ENCODE data around the gene LLGL2. TPM values are rescaled to one million over a fixed set of nuclear protein-coding genes. Genes with fewer than 3 reads are reported as not detected.

Gene LLGL2
- total RNA-seq, 1 donor from 2014 or later, result 14.8 TPM

DNA sequence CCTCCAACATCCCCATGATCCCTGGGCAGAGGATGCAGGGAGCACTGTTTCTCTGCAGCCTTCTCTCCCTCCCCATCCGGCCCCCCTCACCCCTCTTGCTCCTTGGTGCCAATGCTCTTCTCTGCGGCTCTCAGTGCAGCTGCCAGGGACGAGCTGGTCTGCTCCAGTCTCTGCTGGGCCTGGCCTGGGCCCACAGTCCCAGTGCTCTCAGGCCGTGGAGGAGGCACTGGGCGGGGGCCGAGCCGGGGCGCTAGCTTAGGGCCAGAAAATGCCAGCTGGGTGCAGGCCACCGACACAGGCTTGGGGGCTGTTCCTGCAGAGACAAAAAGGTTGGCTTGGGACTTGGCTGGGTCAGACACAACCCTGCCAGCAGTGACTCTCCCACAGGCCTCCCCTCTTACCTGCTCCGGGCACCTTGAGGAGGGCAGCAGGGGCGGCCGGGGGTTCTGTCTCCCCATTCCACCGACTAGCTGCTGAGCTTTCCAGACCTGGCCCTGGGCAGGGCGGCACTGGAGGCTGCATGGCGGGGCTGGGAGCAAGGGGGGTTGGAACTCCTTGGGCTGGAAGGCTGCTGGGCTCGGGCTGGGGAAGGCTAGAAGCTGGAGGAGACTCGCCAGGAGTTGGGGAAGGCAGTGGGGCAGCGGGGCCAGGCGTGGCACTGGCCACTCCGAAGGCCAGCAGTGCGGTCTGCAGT lies 24.0 kb upstream of the LLGL2 start:
- FAIRE-seq (no peak), DNase-seq (ENCODE audit: low read depth) (no peak)
- no peaks in the 10 kb centered on the region for H3K27me3 Mint-ChIP-seq (ENCODE audit: low read depth, unreplicated experiment)
- Histone ChIP-seq H3K9ac (ENCODE audit: low read length) (no peak overlapping the region), H3K79me2 (ENCODE audit: insufficient read depth, low read length) (no peaks in the 10 kb centered on the region), H3K36me3 (ENCODE audit: insufficient read depth, low read length) (peaks cover 2% of the 10 kb centered on the region), H3K9me3 (ENCODE audit: insufficient read depth, low read depth, low read length) (no peaks in the 10 kb centered on the region), H3K27me3 (ENCODE audit: insufficient read depth, low read length) (no peaks in the 10 kb centered on the region), H3K27ac (ENCODE audit: low read depth, low read length) (no peak overlapping the region), H3K4me2 (ENCODE audit: low read length) (no peak overlapping the region), H4K20me1 (ENCODE audit: insufficient read depth, low read length) (no peaks in the 10 kb centered on the region), H2AFZ (ENCODE audit: low read depth, low read length) (no peak overlapping the region), H3K4me3 (ENCODE audit: insufficient read depth, low read depth, low read length) (no peak overlapping the region), H3K4me1 (ENCODE audit: insufficient read depth, low read length) (no peaks in the 10 kb centered on the region)
- H3K4me1 Mint-ChIP-seq (ENCODE audit: low read depth, unreplicated experiment), result no peaks in the 10 kb centered on the region
- peaks cover 11% of the 10 kb centered on the region for H3K36me3 Mint-ChIP-seq (ENCODE audit: low read depth, unreplicated experiment)
- H3K9me3 Mint-ChIP-seq (ENCODE audit: unreplicated experiment), result no peaks in the 10 kb centered on the region
- H3K4me3 Mint-ChIP-seq (ENCODE audit: unreplicated experiment), result no peak overlapping the region
- TF ChIP-seq, protein P1, sequence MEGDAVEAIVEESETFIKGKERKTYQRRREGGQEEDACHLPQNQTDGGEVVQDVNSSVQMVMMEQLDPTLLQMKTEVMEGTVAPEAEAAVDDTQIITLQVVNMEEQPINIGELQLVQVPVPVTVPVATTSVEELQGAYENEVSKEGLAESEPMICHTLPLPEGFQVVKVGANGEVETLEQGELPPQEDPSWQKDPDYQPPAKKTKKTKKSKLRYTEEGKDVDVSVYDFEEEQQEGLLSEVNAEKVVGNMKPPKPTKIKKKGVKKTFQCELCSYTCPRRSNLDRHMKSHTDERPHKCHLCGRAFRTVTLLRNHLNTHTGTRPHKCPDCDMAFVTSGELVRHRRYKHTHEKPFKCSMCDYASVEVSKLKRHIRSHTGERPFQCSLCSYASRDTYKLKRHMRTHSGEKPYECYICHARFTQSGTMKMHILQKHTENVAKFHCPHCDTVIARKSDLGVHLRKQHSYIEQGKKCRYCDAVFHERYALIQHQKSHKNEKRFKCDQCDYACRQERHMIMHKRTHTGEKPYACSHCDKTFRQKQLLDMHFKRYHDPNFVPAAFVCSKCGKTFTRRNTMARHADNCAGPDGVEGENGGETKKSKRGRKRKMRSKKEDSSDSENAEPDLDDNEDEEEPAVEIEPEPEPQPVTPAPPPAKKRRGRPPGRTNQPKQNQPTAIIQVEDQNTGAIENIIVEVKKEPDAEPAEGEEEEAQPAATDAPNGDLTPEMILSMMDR (IDR thresholded peaks at IDR 0.05; ENCODE audit: insufficient read depth, low read depth, low read length), result no peak
- TF ChIP-seq EZH2 (IDR thresholded peaks at IDR 0.05; ENCODE audit: insufficient read depth, low read length), result no peak
- no peak overlapping the region for H3K27ac Mint-ChIP-seq (ENCODE audit: unreplicated experiment)

DNA sequence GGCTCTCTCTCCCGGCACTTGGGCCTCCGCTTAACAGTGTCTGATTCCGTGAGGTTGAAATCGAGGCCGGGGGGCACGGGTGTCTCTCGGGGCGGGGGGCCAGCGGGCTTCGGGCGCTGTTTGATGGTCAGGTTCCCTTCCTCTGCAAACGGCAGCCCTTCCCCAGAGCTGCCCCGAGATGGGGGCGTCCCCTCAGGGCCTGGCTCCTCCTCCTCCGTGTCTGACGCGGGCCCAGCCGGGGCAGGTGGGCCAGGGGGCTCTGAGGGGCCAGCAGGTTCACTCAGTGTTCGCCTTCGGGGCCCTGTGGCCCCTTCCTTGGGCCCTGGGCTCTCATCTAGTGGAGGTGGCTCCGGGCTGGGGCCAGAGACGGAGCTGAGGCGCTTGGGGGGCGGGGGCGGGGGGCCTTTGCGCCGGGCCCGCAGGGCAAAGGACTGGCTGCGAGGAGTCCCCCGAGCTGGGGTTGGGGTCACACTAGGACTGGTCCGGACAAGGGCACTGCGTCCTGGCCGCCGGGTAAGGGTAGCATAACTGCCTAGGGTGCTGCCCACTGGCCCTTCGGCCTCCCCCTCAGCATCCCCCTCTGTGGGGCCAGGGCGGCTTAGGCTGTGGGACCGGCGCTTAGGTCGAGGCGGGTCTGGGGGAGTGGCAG lies 23.3 kb upstream of the LLGL2 start:
- H3K36me3 Mint-ChIP-seq (ENCODE audit: low read depth, unreplicated experiment), result peaks cover 8% of the 10 kb centered on the region
- H3K4me1 Mint-ChIP-seq (ENCODE audit: low read depth, unreplicated experiment), result no peaks in the 10 kb centered on the region
- no peaks in the 10 kb centered on the region for H3K9me3 ChIP-seq (ENCODE audit: insufficient read depth, low read depth, low read length)
- FAIRE-seq (no peak), DNase-seq (ENCODE audit: low read depth) (no peak)
- H3K4me3 Mint-ChIP-seq (ENCODE audit: unreplicated experiment), result no peak overlapping the region
- H3K27me3 Mint-ChIP-seq (ENCODE audit: low read depth, unreplicated experiment), result no peaks in the 10 kb centered on the region
- TF ChIP-seq, protein P1 (IDR thresholded peaks at IDR 0.05; ENCODE audit: insufficient read depth, low read depth, low read length), result no peak
- no peak for TF ChIP-seq EZH2 (IDR thresholded peaks at IDR 0.05; ENCODE audit: insufficient read depth, low read length)
- H3K9me3 Mint-ChIP-seq (ENCODE audit: unreplicated experiment), result no peaks in the 10 kb centered on the region
- no peak overlapping the region for H3K4me3 ChIP-seq (ENCODE audit: insufficient read depth, low read depth, low read length)
- no peaks in the 10 kb centered on the region for H3K79me2 ChIP-seq (ENCODE audit: insufficient read depth, low read length)
- no peaks in the 10 kb centered on the region for H3K36me3 ChIP-seq (ENCODE audit: insufficient read depth, low read length)
- no peaks in the 10 kb centered on the region for H4K20me1 ChIP-seq (ENCODE audit: insufficient read depth, low read length)
- no peaks in the 10 kb centered on the region for H3K27me3 ChIP-seq (ENCODE audit: insufficient read depth, low read length)
- H3K27ac ChIP-seq (ENCODE audit: low read depth, low read length), result no peak overlapping the region
- no peak overlapping the region for H3K4me2 ChIP-seq (ENCODE audit: low read length)
- H3K9ac ChIP-seq (ENCODE audit: low read length), result no peak overlapping the region
- no peak overlapping the region for H2AFZ ChIP-seq (ENCODE audit: low read depth, low read length)
- no peak overlapping the region for H3K27ac Mint-ChIP-seq (ENCODE audit: unreplicated experiment)
- no peaks in the 10 kb centered on the region for H3K4me1 ChIP-seq (ENCODE audit: insufficient read depth, low read length)

Data from astrocyte (in vitro differentiated cells and primary cell).